Ureter (tissue), 1 donor: ENCODE measurements around the gene FRMD4A. TPM values are rescaled to one million over a fixed set of nuclear protein-coding genes. Genes with fewer than 3 reads are reported as not detected.
"Not testable (repeated sequence)": the region's sequence is repeated elsewhere in the genome, so short reads cannot be mapped to it uniquely, and the experiment has no call there.

Source experiments
- DNase-seq: peaks from one replicate; pipeline ENCODE4 v3.0.0-alpha.2; 2020; ENCODE audit warnings: low spot score
- total RNA-seq: library from RNA; stranded (reverse); gene quantifications from one replicate; pipeline ENCODE4 v1.2.4, GENCODE V29; 2023
- donor health status: DM: yes; HTN: yes; CAD: no.

The FRMD4A gene
- total RNA-seq, 1 donor from 2014 or later, result 37.9 TPM

GRCh38 chr10:13984647-13985155 is 346.0 kb downstream of the FRMD4A start:
- DNase-seq, result no peak

GRCh38 chr10:13983035-13983434 is 347.7 kb downstream of the FRMD4A start:
- no peak for DNase-seq

GRCh38 chr10:13978533-13979115 is 352.1 kb downstream of the FRMD4A start:
- DNase-seq, result no peak

- DNase-seq, result no peak
These were observed 352.7 kb downstream of the FRMD4A start for GRCh38 chr10:13977861-13978532.

- DNase-seq, result no peak
These were observed 357.0 kb downstream of the FRMD4A start for GRCh38 chr10:13973742-13974141.

DNA sequence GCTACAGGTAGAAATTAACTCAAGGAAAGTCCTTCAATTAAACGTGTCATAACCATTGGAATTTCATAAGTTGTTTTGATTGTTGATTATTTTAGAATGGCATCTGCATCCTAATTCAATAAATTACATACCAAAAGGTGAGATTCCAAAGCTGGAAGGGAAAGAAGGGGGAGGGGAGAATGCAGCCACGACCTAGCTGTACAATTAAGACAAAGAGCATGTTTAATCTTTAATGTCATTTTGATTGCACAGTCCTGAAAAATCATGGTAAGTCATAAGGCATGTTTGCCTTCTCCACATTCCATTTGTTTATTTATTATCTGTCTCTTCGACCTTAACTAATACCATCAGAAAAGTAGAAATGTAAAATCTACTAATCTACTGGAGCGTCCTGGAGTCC is 358.1 kb downstream of the FRMD4A start:
- DNase-seq, result no peak

- no peak for DNase-seq
These were observed 358.9 kb downstream of the FRMD4A start for GRCh38 chr10:13971601-13972475.

- DNase-seq, result no peak
These were observed 359.8 kb downstream of the FRMD4A start for GRCh38 chr10:13970957-13971353.

GRCh38 chr10:13970236-13970956 is 360.3 kb downstream of the FRMD4A start:
- DNase-seq, result no peak

GRCh38 chr10:13969792-13970140 is 361.0 kb downstream of the FRMD4A start:
- DNase-seq, result no peak

DNA sequence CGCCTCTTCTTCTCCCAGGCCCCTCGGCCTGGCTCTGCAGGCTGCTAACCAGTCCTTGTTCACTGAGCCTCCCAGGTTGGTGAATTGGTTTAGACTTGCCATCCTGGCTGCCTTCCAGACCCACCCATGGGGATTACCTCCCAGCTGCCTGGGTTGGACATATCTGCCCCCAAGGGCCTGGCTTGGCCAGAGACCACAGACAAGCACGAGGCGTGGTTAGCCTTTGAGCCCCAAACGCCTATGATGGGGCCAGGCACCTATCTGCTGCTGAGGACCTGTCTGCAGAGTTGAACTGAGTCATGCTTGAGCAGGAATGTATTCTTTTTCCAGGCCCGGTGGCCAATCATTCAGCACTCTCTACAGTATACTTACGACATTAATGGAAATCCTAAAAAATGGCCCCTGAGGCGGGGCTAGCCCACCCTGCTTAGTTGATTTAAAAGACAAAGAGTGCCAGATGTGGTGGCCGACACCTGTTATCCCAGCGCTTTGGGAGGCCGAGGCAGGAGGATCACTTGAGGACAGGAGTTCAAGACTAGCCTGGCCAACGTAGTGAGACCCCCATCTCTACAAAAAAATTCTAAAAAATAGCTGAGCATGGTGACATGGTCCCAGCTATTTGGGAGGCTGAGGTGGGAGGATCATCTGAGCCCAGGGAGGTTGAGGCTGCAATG is 361.5 kb downstream of the FRMD4A start:
- no peak for DNase-seq

DNA sequence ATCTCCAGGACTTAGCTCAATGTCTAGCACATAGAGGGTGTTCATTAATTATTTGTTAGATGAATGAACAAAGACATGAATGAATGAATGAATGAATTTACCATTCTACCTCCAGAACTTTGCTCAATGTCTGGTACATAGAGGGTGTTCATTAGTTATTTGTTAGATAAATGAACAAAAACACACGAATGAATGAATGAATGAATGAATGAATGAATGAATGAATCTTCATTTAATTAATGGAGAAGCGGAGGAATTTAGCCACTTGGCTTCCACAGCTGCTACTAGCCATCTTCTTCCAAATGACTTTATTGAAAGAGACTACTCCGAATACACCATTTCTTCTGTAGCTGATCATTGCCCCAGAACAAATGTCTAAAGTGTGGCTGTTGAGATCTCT is 368.9 kb downstream of the FRMD4A start:
- no peak for DNase-seq

- no peak for DNase-seq
These were observed 369.6 kb downstream of the FRMD4A start for GRCh38 chr10:13961097-13961496.

GRCh38 chr10:13960603-13961002 is 370.1 kb downstream of the FRMD4A start:
- DNase-seq, result no peak

DNA sequence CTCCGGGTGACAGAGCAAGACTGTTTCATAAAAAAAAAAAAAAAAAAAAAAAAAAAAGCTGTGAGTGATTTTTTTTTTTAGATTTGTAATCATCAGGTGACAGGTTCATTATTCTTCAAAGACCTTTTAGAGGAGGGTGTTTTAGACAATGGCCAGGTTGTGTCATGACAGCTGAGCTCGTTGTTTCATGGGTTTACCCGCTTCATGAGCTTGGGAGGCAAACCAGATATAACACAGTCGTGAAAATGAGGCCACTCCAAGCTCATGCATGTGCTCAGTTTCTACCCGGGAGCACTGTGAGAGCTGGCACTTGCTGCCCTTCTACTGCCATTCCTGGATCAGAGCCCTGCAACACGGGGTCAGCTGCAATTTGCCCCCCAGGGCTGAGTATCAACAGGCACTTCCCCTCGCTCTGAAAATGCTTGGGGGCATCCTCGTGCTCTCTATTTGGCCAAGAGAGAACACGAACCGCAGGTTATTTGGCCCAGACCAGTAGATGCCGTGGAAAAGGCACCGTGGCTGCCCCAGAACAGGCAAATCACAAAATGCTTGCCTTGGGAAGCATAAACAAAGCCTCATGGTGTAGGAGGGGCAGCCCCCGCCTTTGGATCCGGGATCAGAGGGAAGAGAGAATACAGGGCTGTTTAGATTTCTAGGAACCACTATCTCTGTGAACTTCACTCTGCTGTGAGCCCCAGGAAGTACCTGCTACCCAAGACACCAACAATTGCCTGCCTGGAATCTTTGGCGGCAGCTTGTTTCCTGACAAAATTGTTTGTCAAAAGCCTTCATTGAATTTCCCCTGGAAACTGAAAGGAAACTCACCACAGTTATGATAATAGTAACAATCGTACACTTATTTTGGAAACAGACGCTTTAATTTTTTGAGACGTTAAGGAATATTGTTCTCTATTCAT is 371.0 kb downstream of the FRMD4A start:
- no peak for DNase-seq

GRCh38 chr10:13957856-13958255 is 372.9 kb downstream of the FRMD4A start:
- DNase-seq, result no peak

DNA sequence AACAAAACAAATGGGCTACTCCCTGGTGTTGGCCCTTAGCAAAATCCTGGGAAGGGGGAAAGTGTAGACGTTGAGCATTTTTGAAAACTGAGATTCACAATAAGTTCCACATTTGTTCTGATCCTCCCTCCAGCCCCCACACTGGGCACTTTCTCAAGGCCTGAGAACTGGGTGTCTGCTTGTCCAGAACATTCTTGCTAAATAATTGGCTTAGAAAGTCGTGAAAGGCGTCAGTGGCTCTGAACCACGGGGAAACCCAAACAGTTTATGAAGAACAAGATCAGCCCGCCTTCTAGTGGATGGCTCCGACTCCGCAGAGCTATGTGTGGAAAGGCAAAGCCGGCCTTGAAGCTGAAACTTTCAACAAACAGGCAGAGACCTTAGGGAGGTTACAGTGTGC is 373.9 kb downstream of the FRMD4A start:
- peak; percentile 61 for DNase-seq

GRCh38 chr10:13955409-13956068 is 375.2 kb downstream of the FRMD4A start:
- DNase-seq, result no peak

GRCh38 chr10:13954195-13954594 is 376.5 kb downstream of the FRMD4A start:
- not testable (repeated sequence) for DNase-seq

GRCh38 chr10:13953371-13953770 is 377.4 kb downstream of the FRMD4A start:
- no peak for DNase-seq
